HG03565 (cell line): ENCODE measurements around the gene ATP11A.
"Not testable (repeated sequence)": the region's sequence is repeated elsewhere in the genome, so short reads cannot be mapped to it uniquely, and the experiment has no call there.

ENCODE experiments used
- ATAC-seq: cut with Tn5 transposase; IDR thresholded peaks from one replicate; pipeline ENCODE4 v1.9.1; 2021; ENCODE audit warnings: mild to moderate bottlenecking, moderate library complexity; ENCODE audit not compliant: unreplicated experiment

ATP11A gene

DNA sequence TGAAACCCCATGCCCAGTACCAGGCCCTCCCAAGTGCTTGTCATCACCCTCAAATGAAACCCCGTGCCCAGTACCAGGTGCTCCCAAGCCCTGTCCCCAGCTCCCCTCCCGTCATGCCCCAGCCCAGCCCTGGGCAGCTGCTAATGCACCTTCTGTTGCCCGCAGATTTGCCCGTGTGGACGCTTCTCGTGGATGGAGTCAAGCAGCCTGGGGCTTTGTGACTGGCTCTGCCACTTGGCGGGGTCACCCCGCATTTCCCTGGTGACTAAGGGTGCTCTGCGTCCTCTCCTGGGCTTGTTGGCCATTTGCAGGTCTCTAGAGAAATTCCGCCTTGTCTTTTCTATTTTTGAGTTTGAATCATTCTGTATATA lies 82.7 kb downstream of the ATP11A start:
- no peak for ATAC-seq

DNA sequence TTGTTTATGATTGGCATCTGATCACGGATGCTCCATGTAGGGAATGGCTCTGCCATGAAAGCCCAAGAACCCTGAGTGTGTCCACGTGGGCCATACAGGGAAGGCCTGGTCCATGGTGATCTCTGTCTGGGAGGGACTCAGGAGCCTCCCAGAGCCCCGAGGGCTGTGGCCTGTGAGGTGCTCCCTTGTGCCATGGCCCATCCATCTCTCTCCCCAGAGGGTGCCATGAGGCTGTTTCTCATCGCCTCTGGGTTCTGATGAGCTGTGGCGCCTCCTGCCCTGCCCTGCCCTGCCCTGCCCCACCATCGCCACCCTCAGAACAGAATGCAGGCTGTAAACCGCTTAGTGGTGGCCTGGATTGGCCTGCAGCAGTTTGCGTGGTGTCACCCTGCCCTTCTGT lies 83.1 kb downstream of the ATP11A start:
- ATAC-seq: no peak

DNA sequence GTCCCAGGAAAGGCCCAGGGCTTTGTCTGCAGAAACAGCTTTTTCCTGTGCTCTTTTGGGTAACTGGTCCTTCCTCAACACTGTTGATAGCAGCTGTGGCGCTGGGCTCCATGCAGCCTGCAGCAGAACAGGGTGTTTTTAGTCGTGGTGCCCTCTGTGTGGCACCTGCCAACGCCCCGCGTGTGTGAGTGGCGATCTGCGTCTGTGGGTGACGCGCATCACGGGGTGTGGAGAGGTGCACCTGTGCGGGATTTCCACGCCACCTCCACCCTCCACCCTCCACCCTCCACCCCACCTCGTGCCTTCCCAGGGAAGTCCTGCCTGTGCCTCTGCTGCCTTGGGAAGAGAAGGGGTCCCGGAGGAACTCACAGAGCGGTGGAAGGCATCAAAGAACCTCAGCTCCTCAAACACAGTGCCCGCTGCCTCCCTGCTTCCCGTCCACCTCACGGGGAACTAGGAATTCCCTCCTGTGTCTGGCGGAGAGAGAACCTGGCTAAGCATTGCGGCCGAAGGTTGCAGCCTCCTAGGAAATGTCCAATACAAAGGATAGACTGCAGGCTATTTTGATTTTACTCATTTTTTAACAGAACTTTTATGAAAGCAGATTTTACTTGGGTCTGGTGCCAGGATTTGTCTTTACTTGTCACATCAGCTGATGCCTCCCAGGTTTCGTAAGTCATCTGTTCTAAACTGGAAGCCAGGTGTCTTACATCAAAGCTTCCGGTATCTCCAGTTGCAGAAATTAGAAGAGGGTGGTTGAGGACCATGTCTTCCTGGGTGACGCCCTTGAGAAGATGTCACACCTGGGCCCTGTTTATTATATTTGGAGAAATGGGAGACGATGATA lies 84.0 kb downstream of the ATP11A start:
- ATAC-seq: no peak

DNA sequence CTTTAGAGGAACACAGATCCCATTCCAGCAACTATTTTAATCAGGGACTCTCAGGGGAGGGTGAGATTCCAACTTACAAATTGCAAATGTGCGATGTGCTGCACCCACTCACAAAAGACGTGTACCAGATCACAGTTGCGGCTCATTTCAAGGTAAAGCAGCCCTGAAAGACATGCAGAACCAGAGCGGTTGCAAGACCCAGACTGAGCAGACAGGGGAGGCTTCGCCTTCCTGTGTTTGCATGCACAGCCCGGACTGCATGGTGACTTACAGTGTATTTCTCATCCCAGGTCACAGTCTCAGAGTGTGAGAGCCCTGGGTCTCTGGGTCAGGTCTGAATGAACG lies 84.6 kb downstream of the ATP11A start:
- no peak for ATAC-seq

DNA sequence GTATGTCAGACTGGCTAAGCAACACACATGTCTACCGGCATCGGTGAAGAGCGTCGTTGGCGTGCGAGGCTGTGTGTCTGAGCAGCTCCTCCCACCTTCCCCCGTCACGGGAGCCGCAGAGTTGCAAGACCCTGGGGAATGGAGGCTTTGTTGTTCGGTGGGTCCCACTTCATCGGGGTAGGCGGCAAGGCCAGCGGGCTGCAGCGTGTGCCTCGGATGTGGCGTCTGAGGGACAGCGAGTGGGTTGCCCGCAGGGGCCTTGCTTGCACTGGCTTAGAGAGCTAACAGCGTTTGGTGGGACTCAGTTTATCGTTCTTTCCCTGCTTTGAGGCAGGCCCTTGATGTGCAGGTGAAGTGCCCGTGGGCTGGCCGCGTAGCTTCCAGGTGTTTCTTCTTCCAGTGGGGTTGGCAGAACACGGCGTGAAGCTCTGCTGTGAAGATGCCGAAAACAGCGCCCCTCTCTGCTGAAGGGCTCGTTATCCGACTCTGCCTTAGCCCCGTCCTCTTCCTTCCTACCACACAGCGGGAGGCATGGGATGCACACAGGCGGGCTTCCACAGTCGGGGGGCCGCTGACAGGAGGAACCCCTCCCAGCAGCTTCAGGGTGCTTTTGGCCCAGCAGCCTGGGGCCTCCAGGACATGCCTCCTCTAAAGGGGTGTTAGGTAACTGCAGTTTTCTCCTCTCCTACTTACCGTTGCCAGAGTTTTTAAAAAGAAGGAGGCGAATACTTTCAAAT lies 85.2 kb downstream of the ATP11A start:
- no peak for ATAC-seq

DNA sequence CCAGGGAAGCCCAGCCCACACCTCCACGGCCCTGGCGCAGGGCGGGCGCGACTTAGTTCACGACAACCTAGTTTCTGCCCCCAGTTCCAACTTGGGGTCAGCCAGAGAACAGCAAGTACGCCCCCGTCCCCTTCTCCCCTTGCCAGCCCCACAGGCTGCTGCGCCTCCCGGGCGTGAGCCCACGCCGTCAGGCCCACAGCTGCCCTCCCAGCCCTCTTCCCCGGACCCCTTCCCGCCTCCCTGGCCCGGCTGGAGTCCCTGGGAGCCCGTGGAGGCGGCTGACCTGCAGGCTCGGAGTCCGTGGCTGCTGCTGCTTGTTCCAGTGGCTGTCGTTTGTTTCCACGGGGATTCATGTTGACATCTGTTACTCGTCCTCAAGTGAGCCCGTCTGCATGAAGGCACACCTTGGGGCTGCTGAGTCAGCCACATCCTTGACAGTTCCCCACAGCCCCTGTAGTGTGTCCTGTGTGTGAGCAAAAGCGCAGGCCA lies 86.0 kb downstream of the ATP11A start:
- ATAC-seq: no peak

DNA sequence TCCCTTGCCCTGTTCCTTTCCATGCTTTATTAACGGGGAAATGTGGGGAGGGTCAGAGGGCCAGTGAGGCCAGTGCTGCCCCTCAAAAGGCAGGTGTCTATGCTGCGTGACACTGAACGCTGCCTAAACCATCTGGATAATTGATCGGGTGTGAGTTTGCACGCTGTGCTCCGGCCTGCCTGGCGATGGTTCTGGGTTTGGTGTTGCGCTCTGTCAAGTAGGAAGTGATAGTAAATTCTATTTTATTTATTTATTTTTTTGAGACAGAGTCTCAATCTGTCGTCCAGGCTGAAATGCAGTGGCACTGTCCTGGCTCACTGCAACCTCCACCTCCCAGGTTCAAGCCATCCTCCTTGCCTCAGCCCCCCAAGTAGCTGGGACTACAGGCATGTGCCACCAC lies 86.5 kb downstream of the ATP11A start:
- no peak for ATAC-seq

DNA sequence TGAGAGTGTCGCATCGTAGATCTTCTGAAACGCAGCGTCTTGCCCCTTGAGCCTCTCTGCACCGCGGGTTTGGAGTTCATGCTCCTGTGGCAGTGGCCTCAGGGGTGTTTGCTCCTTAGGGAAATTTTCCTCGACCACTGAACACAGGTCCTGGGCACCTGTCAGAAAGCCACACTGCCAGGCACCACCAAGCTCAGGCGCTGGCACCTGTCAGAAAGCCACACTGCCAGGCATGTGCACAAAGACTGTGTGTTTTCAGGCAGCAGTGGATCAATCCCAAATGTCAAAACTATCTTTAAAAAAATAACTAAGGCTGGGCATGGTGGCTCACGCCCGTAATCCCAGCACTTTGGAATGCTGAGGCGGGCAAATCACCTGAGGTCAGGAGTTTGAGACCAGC lies 87.1 kb downstream of the ATP11A start:
- ATAC-seq: no peak

DNA sequence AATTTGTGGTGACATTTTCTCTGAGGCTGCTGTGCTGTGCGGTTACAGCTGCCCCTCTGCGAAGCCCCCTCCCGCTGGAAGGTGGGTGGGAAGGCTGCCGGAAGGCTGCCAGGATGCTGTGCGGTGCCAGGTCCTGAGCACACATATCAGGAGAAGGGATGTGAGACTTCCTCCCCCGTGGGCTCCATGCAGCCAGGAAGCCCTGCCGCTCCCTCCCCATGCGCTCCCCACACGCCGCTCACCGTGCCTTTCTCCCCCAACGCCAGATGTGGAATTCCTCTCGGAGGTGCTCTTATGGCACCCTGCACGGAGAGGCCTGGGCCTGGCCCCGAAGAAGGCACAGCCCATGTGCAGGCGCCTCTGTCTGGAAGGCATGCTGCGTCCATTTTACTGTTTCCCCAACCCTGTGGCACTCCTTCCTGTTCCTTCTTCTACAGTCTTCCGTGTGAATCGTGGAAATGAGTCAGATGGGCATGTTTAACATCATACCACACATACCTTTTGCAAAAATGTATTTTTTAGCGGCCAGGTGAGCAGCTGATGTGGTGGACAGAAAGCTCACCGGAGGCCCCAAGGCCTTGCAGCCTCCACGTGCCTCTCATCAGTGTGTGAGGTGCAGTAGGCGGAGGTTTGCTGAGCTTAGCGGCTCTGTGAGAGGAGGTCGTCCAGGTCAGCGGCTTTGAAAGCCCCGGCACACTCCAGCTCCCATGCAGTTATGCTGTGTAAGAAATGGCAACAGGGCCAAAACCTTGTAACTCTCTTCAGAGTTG lies 88.0 kb downstream of the ATP11A start:
- ATAC-seq: no peak

DNA sequence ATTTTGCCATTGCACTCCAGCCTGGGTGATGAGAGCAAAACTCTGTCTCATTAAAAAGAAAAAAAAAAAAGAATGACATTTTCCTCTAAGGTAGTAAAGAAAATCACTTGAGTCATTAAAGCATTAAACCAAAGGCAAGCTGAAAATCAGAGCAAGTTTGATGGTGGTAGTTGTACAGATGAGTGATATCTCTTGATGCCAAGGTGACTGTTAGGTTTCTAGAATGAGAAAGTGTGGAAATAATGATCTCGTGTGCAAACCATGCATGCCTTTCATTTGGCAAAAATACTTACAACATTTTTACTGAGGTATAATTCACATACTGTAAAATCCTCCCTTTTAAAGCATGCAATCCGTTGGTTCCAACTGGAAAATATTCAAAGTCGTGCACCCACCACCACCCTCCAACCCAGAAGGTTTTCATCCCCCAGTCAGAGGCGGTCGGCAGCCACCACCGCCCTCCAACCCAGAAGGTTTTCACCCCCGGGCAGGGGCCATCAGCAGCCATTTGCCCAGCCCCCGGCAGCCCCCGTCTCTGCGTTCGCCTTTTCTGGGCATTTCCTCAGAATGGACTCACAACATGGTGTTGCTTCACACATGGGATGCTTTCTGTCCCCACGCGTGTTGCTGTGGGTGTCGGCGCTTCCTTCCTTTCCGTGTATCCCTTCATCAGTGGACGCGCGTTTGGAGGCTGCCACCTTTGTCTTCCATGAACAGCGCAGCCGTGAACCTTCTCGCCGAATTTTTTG lies 90.2 kb downstream of the ATP11A start:
- ATAC-seq: no peak

DNA sequence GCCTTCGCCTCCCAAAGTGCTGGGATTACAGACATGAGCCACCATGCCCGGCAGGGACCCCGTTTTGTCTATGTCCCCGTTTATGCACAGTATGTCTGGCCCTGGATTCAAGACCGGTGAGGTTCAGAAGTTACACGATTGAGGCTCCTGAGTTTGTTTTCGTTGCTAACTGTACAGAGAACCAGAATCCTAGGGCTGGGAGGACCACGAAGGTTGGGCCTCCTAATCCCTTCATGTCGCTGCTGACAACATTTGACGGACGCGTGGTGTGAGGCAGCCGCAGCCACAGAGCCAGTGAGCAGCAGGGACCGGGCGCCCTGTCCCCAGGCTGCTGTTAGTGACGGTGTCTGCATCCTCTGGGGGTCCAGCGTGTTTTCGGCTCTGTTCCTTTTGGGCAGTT lies 91.4 kb downstream of the ATP11A start:
- ATAC-seq: no peak

DNA sequence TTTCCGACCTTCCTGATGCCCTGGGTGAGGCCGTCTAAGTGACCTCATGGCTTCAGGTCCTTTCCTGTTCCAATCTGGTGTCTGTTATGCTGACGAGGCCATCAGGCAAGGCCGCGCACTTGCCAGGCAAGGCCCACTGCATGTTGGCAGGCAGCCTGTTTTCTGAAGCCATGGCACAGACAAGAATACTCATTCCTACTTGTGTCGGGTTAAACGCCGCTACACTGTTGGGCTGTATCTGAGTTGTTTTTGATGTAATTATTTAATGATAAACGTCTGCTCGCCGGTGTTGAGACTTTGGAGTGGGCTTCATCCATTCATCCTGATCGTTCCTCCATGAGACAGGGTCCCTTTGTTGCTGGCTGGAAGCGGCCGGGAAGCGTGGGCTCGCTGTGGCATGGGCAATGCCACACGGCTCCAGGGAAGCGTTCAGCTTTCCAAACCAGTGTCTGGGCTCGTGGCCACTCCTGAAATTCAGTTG lies 92.1 kb downstream of the ATP11A start:
- no peak for ATAC-seq

DNA sequence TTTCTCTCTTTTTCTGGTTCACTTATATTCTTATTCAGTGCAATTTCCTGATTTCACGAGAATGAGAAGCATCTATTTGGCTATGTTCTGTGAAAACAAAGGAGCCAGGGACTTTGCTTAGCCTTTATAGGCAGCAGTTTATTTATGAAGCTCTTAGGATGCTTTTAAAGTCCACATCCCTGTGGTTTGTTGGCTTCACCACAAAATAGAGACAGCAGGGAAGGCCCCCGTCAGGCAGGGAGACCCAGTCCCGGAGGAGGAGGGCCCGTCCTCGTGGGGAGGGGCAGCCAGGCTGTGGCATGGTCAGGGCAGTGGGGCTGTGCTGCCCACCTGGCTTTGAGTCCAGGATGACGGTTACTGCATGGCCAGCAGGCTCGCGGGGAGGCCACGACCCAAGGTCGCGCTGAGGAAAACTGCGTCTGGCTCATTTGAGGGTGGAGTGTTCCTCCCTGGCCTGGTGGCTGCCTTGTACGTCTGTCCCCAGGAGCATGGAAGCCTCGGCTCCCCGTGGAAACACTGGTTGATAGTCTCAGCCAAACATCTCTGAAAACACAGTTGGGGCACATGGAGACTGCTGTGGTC lies 92.7 kb downstream of the ATP11A start:
- no peak for ATAC-seq

DNA sequence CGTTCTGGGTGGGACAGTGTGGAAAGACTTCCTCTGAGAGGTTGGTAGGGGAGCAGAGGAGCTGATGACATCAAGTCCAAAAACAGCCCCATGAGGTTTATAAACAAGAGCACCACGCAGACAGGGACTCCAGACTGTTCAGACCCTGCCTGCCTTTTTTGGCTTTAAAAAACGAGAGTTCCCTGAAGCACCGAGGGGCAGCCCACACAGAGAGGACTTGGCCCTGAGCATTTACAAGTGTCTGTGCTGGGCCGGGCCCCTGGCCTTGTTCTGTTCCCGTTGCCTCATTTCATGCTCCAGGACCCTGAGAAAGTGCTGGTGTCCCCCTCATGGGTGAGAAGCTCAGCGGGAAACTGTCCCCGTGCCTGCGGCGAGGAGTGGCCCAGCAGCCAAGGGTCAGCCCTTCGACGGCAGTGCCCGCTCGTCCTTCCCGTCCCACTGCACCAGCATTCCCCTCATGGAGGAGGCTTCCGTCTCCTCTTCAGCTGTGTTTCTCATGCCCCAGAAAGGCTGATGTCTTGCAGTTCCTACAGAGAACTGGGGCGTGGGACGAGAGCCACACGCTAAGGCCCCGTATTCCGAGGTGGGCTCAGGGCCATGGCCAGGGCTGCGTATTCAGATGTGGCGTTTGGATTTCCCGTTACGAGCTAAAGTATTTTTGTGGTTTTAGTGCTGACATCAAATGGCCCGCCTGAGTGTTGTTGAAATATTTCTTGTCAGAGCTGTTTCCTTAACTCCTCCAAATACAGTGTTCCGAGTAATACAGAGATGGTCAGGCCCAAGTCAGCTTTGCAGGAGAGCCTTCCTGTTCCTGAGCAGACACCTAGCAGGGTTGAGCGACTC lies 93.5 kb downstream of the ATP11A start:
- no peak for ATAC-seq

DNA sequence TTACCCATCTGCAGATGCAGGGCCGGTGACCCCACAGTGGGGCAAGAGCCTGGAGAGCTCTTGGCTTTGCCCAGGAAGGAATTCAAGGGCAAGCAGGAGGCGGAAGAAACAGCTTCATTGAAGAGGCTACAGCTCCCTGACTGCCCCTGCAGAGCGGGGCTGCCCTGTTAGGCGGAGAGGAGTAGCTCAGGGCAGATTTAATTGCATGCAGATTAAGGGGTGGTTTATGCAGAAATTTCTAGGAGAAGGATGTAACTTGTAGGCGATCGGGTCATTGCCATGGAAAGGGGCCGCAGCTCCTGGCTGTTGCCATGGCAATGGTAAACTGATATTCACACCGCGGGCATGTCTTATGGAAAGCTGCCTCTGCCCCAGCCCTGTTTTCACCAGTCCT lies 94.1 kb downstream of the ATP11A start:
- ATAC-seq: no peak

DNA sequence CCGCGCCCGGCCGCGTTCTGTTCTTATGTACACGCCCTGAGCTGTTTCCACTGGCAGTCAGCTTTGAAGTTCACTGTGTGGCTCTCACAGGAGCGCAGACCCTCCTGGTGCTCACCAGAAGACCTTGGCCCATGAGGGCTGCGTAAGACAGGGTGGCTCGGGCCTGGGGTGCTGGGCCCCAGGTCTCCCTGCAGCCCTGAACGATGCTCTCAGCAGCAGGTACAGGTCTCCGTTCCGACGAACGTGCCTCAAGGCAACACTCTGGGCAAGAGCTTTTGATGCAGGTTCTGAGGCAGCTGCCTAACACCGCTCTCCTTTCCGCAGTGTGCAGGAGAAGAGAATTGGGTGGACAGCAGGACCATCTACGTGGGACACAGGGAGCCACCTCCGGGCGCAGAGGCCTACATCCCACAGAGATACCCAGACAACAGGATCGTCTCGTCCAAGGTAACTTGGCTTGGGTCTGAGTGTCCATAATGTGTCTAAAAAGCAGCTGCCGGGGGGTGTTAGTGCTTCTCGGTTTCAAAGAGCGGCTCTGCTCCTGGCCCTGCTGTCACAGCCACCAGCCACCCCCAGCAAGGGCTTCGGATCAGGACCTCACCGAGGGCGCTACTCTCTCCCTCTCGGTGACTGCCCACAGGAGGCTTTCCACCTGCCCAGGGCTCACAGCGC lies 95.1 kb downstream of the ATP11A start:
- ATAC-seq: no peak

DNA sequence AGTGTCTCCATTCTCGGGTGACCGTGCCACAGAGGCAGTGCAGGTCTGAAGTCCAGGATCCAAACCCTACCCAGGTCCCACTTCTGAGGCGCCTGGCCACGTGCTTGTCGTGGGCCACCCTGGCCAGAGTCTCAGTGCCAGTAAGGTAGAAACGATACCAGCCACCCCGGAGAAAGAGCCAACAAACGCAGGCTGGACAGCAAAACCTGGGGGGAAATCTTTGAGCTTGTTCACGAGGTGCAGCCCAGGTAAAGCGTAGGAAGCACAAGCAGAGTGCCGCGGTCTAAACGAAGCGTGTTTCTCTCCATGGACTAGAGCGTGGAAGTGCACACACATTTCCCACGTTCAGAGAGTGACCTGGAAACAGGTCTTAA lies 95.6 kb downstream of the ATP11A start:
- no peak for ATAC-seq

DNA sequence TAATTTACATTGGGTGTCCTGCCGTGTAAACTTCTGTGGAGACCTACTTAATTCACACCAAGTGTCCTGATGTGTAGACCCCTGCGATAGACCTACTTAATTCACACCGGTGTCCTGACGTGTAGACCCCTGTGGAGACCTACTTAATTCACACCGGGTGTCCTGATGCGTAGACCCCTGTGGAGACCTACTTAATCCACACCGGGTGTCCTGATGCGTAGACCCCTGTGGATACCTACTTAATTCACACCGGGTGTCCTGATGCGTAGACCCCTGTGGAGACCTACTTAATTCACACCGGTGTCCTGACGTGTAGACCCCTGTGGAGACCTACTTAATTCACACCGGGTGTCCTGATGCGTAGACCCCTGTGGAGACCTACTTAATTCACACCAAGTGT lies 97.0 kb downstream of the ATP11A start:
- not testable (repeated sequence) for ATAC-seq
